Fibroblast of skin of left quadriceps (primary cell): ENCODE measurements around the gene SULT4A1.

Experiments used
- DNase-seq, 2 experiments: peaks; one replicate each; pipeline ENCODE4 v3.0.0-alpha.2; 2013; ENCODE audit warnings: low read depth in 2 of 2

The SULT4A1 gene

GRCh38 chr22:43828725-43828997 is 33.7 kb downstream of the SULT4A1 start:
- DNase-seq = no peak

- DNase-seq = no peak
These were observed 34.2 kb downstream of the SULT4A1 start for GRCh38 chr22:43827926-43828724.

- DNase-seq = no peak
These were observed 35.1 kb downstream of the SULT4A1 start for GRCh38 chr22:43827003-43827735.

- DNase-seq = peak; percentile 36 to 40
These were observed 35.9 kb downstream of the SULT4A1 start for GRCh38 chr22:43826142-43827002.

GRCh38 chr22:43825651-43826050 is 36.7 kb downstream of the SULT4A1 start:
- no peak for DNase-seq

GRCh38 chr22:43824724-43825420 is 37.4 kb downstream of the SULT4A1 start:
- no peak for DNase-seq

GRCh38 chr22:43823911-43824665 is 38.2 kb downstream of the SULT4A1 start:
- no peak for DNase-seq

GRCh38 chr22:43823353-43823908 is 38.9 kb downstream of the SULT4A1 start:
- DNase-seq = no peak

GRCh38 chr22:43821606-43822425 is 40.5 kb downstream of the SULT4A1 start:
- no peak for DNase-seq

GRCh38 chr22:43820651-43821305 is 41.5 kb downstream of the SULT4A1 start:
- DNase-seq = no peak

- DNase-seq = no peak
These were observed 42.2 kb downstream of the SULT4A1 start for GRCh38 chr22:43819931-43820640.

GRCh38 chr22:43819421-43819921 is 42.8 kb downstream of the SULT4A1 start:
- no peak for DNase-seq

GRCh38 chr22:43818981-43819380 is 43.3 kb downstream of the SULT4A1 start:
- no peak for DNase-seq

- no peak for DNase-seq
These were observed 44.9 kb downstream of the SULT4A1 start for GRCh38 chr22:43817402-43817801.

- DNase-seq = no peak
These were observed 48.0 kb downstream of the SULT4A1 start for GRCh38 chr22:43814264-43814663.

GRCh38 chr22:43812890-43813289 is 49.4 kb downstream of the SULT4A1 start:
- DNase-seq = no peak

- peak; percentile 80 to 83 for DNase-seq
These were observed 50.0 kb downstream of the SULT4A1 start, which contains the start of gene EFCAB6 for GRCh38 chr22:43812149-43812842. TSS of gene EFCAB6 (minus strand) at chr22:43812305. CDS start at chr22:43782318, 29,987 bp downstream.

GRCh38 chr22:43811777-43812148 is 50.5 kb downstream of the SULT4A1 start:
- no peak for DNase-seq
